OCI-LY3 (cell line): Measurements from ENCODE around the gene PAK1.
"Not testable (repeated sequence)": the region's sequence is repeated elsewhere in the genome, so short reads cannot be mapped to it uniquely, and the experiment has no call there.

Source experiments
- H2AFZ ChIP-seq: fragments of 200-600, 300-600 bp; shearing (Covaris generic); 2 replicates; pipeline ENCODE4 v1.6.0; 2014; ENCODE audit warnings: antibody characterized with exemption, low read depth, low read length
- H3K27ac ChIP-seq: fragments of 200-600, 300-600 bp; sonication (generic); 2 replicates; pipeline ENCODE4 v1.5.1; 2014; ENCODE audit warnings: mild to moderate bottlenecking, low read length, moderate library complexity, mixed read lengths
- H3K27me3 ChIP-seq: fragments of 200-600, 300-600 bp; sonication (generic); 2 replicates; pipeline ENCODE4 v1.6.1; 2014; ENCODE audit warnings: low read depth, low read length, mixed read lengths
- H3K36me3 ChIP-seq: fragments of 200-600, 300-600 bp; sonication (generic); replicated peaks from 2 replicates; pipeline ENCODE3; 2014; ENCODE audit warnings: low read depth, low read length, mixed read lengths
- H3K4me1 ChIP-seq: fragments of 300-600, 200-600 bp; sonication (generic); 2 replicates; pipeline ENCODE4 v1.6.1; 2014; ENCODE audit warnings: low read length, mixed read lengths
- H3K4me2 ChIP-seq: fragments of 200-600, 300-600 bp; sonication (generic); 2 replicates; pipeline ENCODE4 v1.6.1; 2014; ENCODE audit warnings: low read length, mixed read lengths
- H3K4me3 ChIP-seq: fragments of 300-600, 200-600 bp; sonication (generic); 2 replicates; pipeline ENCODE4 v1.5.1; 2014; ENCODE audit warnings: antibody characterized with exemption, mild to moderate bottlenecking, low read length, moderate library complexity
- H3K79me2 ChIP-seq: fragments of 300-600, 200-600 bp; shearing (Covaris generic); 2 replicates; pipeline ENCODE4 v1.6.1; 2014; ENCODE audit warnings: mild to moderate bottlenecking, low read length, mixed read lengths
- H3K9ac ChIP-seq: fragments of 300-600, 200-600 bp; shearing (Covaris generic); 2 replicates; pipeline ENCODE4 v1.6.0; 2014; ENCODE audit warnings: mild to moderate bottlenecking, low read length, moderate library complexity
- H3K9me3 ChIP-seq: fragments of 200-600, 300-600 bp; shearing (Covaris generic); 2 replicates; pipeline ENCODE4 v1.6.1; 2014; ENCODE audit warnings: low read length, mixed read lengths; ENCODE audit not compliant: insufficient read depth
- H4K20me1 ChIP-seq: fragments of 200-600, 300-600 bp; sonication (generic); 2 replicates; pipeline ENCODE4 v1.6.1; 2016; ENCODE audit warnings: low read length, mixed read lengths; ENCODE audit not compliant: insufficient read depth
- EZH2phosphoT487 ChIP-seq: fragments of 200-600 bp; shearing (Covaris generic); IDR thresholded peaks from 2 replicates; pipeline ENCODE4 v1.6.1; 2018; ENCODE audit warnings: antibody characterized with exemption, mixed run types, low read depth
- TF ChIP-seq, protein P1 (sequence below): fragments of 200-600, 300-600 bp; sonication (generic); IDR thresholded peaks from 2 replicates; pipeline ENCODE4 v1.5.1; 2014; ENCODE audit warnings: antibody characterized with exemption, low read length, low read depth

PAK1 gene

DNA sequence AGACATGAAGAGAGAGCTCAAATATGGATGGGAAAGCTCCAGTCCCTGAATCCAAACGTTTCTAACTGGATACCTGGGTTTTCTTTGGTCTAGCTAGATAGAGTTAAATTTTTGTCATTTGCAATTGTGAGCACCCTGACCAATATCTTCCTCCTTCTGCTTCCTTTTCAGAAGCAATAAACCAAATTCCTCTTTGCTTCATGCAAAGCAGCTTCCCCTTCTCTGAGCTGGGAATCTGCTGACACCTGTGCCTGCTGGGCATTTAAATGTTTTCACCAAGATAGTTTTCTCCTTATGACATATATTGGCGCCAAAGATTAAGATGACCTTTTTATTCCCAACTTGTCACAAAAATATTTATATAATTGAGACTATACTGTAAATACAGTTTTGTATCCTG, 27.9 kb upstream of the PAK1 start:
- no peak for TF ChIP-seq EZH2phosphoT487
- TF ChIP-seq, protein P1, sequence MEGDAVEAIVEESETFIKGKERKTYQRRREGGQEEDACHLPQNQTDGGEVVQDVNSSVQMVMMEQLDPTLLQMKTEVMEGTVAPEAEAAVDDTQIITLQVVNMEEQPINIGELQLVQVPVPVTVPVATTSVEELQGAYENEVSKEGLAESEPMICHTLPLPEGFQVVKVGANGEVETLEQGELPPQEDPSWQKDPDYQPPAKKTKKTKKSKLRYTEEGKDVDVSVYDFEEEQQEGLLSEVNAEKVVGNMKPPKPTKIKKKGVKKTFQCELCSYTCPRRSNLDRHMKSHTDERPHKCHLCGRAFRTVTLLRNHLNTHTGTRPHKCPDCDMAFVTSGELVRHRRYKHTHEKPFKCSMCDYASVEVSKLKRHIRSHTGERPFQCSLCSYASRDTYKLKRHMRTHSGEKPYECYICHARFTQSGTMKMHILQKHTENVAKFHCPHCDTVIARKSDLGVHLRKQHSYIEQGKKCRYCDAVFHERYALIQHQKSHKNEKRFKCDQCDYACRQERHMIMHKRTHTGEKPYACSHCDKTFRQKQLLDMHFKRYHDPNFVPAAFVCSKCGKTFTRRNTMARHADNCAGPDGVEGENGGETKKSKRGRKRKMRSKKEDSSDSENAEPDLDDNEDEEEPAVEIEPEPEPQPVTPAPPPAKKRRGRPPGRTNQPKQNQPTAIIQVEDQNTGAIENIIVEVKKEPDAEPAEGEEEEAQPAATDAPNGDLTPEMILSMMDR, result no peak
- Histone ChIP-seq H4K20me1 (no peaks in the 10 kb centered on the region), H3K27ac (no peak overlapping the region), H3K4me1 (peaks cover 11% of the 10 kb centered on the region), H3K79me2 (no peaks in the 10 kb centered on the region), H3K9ac (no peak overlapping the region), H3K27me3 (no peaks in the 10 kb centered on the region), H3K4me3 (no peak overlapping the region), H3K36me3 (no peaks in the 10 kb centered on the region), H2AFZ (no peak overlapping the region), H3K9me3 (no peaks in the 10 kb centered on the region), H3K4me2 (peak overlapping the region; percentile 17)

DNA sequence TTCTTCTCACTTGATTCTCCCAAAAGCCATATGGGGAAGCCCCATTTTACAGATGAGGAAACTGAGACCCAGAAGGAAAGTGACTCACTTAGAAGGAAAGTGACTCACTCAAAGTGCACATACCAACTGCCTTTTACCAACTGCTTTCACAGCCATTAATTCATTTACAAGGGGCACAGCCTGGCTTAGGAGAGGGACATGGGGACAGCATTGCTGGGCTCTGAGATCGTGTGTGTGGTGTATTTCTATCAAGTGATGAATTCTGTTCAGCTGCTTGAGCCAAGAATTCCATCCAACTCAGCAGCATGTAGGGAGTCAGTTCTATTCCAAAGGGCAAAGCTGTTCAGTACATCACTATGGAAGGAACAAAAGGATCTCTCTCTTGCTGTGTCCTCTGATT, 23.5 kb upstream of the PAK1 start:
- no peak overlapping the region for H3K27ac ChIP-seq
- H3K27me3 ChIP-seq, result no peaks in the 10 kb centered on the region
- TF ChIP-seq, protein P1, result no peak
- no peak for TF ChIP-seq EZH2phosphoT487
- no peak overlapping the region for H3K4me2 ChIP-seq
- no peak overlapping the region for H3K4me3 ChIP-seq
- no peaks in the 10 kb centered on the region for H3K36me3 ChIP-seq
- no peak overlapping the region for H3K9ac ChIP-seq
- H4K20me1 ChIP-seq, result no peaks in the 10 kb centered on the region
- H3K9me3 ChIP-seq, result no peaks in the 10 kb centered on the region
- H2AFZ ChIP-seq, result no peak overlapping the region
- no peaks in the 10 kb centered on the region for H3K79me2 ChIP-seq
- peaks cover 11% of the 10 kb centered on the region for H3K4me1 ChIP-seq

DNA sequence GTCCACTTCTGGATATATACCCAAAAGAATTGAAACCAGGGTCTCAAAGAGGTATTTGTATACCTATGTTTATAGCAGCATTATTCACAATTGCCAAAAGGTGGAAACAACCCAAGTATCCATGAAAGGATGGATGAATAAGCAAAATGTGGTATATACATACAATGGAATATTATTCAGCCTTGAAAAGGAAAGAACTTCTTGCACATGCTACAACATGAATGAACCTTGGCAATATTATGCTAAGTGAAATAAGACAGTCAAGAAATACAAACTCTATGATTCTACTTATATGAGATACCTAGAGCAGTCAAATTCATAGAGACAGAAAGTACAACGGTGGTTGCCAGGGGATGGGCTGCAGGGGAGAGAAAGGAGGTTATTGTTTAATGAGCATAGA, 21.6 kb upstream of the PAK1 start:
- no peaks in the 10 kb centered on the region for H4K20me1 ChIP-seq
- no peak overlapping the region for H3K4me2 ChIP-seq
- H3K4me3 ChIP-seq, result no peak overlapping the region
- no peaks in the 10 kb centered on the region for H3K79me2 ChIP-seq
- H2AFZ ChIP-seq, result no peak overlapping the region
- no peaks in the 10 kb centered on the region for H3K9me3 ChIP-seq
- no peaks in the 10 kb centered on the region for H3K27me3 ChIP-seq
- no peaks in the 10 kb centered on the region for H3K36me3 ChIP-seq
- H3K9ac ChIP-seq, result no peak overlapping the region
- TF ChIP-seq, protein P1, result no peak
- TF ChIP-seq EZH2phosphoT487, result no peak
- no peaks in the 10 kb centered on the region for H3K4me1 ChIP-seq
- no peak overlapping the region for H3K27ac ChIP-seq

DNA sequence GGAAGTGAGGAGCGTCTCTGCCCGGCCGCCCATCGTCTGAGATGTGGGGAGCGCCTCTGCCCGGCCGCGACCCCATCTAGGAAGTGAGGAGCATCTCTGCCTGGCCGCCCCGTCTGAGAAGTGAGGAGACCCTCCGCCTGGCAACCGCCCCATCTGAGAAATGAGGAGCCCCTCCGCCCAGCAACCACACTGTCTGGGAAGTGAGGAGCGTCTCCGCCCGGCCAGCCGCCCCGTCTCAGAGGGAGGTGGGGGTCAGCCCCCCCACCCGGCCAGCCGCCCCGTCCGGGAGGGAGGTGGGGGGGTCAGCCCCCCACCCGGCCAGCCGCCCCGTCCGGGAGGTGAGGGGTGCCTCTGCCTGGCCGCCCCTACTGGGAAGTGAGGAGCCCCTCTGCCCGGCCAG, 16.1 kb upstream of the PAK1 start:
- H3K9me3 ChIP-seq, H3K36me3 ChIP-seq, H2AFZ ChIP-seq, H3K27me3 ChIP-seq, H3K4me1 ChIP-seq, H3K9ac ChIP-seq, H3K4me3 ChIP-seq, H3K4me2 ChIP-seq, H3K27ac ChIP-seq, H3K79me2 ChIP-seq, H4K20me1 ChIP-seq: not testable (repeated sequence)

DNA sequence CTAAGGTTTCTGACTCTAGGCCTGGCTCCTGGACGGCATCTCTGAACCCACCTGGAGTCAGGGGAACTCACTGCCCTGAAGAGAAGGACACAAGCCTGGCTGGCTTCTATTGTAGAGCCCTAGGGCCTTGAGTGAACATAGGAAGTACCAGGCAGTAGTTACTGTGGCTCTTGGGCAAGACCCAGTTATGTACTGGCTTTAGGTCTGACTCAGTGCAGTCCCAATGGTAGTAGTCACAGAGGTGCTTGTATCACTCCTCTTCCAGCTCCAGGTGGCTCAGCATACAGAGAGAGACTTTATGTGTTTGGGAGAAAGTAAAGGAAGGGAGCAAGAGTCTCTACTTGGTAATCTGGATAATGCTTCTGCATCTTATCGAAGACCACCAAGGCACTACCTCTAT, 13.9 kb upstream of the PAK1 start:
- H3K4me1 ChIP-seq, result no peaks in the 10 kb centered on the region
- no peak overlapping the region for H2AFZ ChIP-seq
- no peaks in the 10 kb centered on the region for H4K20me1 ChIP-seq
- H3K27me3 ChIP-seq, result 0 out of 2 replicates have a peak, but pooled peaks cover 3% of the 10 kb centered on the region
- no peaks in the 10 kb centered on the region for H3K36me3 ChIP-seq
- no peak overlapping the region for H3K4me3 ChIP-seq
- H3K4me2 ChIP-seq, result no peak overlapping the region
- no peak overlapping the region for H3K27ac ChIP-seq
- H3K9me3 ChIP-seq, result no peaks in the 10 kb centered on the region
- no peaks in the 10 kb centered on the region for H3K79me2 ChIP-seq
- H3K9ac ChIP-seq, result no peak overlapping the region
- no peak for TF ChIP-seq EZH2phosphoT487
- TF ChIP-seq, protein P1, result no peak
